Activated effector memory CD4-positive, alpha-beta T cell treated with Interleukin-2 at 50 U/mL for 16 hours (primary cell): ENCODE data around the gene ABHD3.
"Not testable (repeated sequence)": the region's sequence is repeated elsewhere in the genome, so short reads cannot be mapped to it uniquely, and the experiment has no call there.

Source experiments
- DNase-seq: peaks from one replicate; pipeline ENCODE4 v3.0.0-alpha.2; 2020

Gene ABHD3, protein sequence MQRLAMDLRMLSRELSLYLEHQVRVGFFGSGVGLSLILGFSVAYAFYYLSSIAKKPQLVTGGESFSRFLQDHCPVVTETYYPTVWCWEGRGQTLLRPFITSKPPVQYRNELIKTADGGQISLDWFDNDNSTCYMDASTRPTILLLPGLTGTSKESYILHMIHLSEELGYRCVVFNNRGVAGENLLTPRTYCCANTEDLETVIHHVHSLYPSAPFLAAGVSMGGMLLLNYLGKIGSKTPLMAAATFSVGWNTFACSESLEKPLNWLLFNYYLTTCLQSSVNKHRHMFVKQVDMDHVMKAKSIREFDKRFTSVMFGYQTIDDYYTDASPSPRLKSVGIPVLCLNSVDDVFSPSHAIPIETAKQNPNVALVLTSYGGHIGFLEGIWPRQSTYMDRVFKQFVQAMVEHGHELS

DNA sequence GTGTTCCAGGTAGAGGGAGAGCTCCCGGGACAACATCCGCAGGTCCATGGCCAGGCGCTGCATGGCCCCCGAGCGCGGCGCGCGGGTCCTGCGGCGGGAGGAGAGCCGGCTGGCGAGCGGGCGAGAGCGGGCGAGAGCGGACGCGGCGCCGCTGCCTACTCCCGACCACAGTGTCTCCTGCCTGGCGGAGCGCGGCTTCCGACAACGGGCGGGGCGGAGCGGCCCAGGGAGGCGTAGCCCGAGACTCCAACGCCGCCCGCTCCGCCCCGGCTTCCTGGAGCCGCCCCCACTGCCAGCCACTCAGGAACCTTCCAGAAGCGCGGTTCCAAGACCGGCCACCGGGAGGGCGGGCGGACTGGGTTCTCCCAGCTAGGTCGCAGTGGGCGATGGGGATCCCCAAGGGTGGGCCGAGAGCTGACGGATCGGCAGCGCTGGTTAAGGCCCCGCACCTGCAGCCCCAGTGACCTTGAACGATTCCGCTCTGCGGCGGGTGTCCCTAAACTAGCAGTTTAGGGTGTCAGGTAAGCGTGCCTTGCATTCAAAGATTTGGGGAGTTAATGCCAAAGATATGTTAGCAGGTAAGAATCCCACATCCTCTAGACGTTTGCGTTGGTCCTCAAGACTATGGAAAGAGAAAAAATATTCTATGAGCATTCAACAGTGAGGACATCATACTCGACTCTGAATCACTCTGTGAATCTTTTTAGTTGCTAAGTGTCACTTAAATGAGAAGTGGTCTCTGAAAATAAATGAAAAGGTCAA lies at the start of gene ABHD3:
Gene ABHD3, minus strand, starts transcription at position 172 of the 762 bp plus-strand sequence. Its CDS starts 109 bp downstream, at position 63.
- DNase-seq: peak; percentile 88

DNA sequence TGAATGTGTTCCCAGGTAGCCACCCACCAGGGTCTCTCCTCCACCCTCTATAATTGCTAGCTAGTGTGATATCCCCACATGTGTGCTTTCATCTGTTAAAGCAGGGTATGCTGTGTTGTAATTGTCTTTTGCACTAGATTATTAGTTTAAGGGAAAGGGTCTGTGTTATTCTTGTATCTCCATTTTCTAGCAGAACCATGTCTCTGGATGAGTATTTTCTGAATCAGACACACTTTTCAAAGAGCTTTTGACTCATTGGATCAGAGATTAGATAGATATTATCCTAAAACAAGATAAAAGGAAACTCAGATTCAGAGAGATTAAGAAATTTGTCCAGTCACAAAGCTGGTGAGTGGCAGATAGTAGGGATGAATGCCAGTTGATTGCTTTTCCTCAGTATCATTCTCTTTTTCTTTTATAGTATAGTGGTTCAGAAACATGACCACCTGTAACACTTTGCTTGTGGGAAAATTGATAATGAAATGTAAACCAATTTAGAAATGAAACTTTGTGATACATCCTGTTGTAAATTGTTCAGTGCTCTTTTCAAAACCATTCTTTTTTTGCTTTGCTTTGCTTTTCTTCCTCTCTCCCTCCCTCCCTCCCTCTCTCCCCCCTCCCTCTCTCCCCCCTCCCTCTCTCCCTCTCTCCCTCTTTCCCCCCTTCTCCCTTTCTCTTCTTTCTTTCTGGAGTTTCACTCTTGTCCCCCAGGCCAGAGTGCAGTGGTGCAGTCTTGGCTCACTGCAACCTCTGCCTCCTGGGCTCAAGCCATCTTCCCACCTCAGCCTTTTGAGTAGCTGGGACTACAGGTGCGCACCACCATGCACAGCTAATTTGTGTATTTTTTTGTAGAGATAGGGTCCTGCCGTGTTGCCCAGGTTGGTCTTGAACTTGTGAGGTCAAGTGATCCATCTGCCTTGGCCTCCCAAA lies 43.5 kb upstream of the ABHD3 start:
- DNase-seq: no peak

DNA sequence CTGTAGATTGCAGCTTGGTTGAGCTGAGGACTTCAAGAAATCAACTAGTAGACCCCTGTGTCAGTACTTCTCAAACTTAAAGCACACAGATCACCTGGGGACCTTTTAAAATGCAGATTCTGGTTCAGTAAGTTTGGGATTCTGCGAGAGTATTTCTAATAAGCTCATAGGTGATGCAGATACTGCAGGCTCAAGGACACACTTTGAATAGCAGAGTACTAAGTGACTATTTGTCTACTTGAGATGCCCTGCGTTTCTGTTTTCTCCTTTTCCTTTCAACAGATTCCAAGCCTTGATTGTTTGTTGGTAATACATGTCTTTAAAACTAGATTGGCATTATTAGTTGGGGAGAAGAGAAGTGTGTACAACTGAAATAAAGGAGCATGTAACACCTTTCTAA lies 42.7 kb upstream of the ABHD3 start:
- DNase-seq: no peak

DNA sequence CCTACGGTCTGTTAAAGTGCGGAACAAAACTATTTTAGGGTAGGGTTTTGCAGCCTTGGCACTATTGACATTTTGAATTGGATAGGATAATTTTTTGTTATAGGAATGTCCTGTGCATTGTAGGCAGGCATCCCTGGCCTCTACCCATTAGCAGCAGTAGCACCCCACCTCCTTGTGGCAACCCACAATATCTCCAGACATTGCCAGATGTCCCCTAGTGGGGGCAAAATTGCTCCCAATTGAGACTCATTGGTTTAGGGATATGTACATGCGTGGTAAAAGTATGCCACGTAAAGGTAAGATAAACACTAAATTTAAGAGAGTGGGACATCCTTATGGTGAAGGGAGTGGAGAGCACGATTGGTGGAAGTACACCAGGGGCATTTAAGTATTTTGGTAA lies 40.7 kb upstream of the ABHD3 start:
- no peak for DNase-seq

DNA sequence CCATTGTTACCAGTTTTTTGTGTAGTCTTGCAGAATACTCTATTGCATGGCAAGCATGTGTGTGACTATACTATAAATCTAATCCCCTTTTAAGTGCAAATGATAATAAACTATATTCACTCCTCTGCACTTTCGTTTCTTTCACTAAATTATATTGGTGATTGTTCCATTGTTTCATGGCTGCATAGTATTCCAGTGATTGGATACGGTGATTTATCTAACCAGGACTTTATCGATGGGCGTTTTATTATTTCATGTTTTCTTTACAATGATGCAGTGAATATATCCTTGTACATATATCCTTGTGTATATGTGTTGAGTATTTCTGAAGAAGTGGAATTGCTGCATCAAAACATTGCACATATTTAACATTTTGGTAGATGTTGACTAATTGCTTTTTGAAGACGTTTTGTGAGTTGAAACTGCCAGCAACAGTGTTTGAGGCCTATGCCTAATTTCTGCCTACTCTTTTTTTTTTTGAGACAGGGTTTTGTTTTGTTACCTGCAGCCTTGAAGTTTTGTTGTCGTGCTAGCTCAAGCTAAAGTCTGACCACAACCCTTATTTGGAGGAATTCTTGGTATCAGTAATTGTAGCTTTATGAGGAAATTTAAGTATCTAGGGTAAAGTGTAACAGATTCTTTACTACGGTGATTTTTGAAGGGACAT lies 38.7 kb upstream of the ABHD3 start:
- no peak for DNase-seq

DNA sequence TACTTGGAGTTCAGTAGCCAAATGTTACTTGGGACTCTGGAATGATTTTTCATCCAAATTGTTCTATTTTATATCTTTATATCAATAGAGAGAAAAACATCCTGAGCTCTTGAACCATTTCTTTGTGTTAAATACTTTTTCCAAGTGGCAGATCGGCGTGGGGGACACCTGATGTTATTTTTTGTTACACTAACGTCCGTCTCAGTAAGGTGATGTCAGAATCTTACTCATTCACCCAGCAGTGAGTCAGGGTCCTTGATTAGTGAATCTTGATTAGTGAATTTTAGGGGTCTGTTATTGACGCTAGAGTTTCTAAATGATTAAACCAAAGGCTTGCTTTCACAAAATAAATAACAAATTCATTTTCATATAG lies 37.7 kb upstream of the ABHD3 start:
- DNase-seq: no peak

DNA sequence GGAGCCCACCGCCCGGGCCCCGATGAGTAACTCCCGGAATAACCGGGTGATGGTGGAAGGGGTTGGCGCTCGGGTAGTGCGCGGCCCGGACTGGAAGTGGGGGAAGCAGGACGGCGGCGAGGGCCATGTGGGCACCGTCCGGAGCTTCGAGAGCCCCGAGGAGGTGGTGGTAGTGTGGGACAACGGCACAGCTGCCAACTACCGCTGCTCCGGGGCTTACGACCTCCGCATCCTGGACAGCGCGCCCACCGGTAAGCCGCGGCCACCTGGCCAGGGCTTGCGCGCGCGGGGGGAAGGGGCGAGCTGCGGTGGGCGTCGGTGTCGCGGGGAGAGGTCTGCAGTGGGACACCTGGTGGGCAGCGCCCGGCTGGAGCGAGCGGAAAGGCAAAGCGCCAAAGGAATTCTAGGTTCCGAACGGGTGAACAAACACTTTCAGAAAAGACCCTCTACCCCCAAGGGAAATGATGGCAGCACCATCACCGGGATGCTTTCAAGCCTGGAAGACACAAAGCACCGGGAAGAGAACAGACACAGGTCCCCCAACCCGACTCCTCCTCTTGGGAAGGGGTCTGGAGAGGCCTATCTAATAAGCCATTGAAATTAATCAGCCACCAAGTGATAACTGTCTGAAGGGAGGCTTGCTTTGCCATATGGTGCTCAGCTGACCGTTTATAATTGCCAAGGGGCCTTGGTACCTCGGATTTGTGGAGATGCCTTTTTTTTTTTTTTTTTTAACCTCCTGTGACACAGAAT lies 37.2 kb upstream of the ABHD3 start:
- DNase-seq: no peak

DNA sequence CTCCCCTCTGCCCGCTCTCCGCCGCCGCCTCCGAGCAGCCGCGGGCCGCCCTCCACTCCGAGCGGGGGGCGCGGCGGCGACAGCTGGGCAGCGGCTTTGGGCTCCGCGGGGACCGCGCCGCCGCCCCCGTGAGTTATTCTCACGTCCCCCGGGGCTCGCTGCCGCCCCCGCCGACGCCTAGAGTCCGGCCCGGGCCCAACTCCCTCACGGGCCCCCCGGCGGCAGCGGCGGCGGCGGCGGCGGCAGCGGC lies 36.7 kb upstream of the ABHD3 start:
- no peak for DNase-seq

DNA sequence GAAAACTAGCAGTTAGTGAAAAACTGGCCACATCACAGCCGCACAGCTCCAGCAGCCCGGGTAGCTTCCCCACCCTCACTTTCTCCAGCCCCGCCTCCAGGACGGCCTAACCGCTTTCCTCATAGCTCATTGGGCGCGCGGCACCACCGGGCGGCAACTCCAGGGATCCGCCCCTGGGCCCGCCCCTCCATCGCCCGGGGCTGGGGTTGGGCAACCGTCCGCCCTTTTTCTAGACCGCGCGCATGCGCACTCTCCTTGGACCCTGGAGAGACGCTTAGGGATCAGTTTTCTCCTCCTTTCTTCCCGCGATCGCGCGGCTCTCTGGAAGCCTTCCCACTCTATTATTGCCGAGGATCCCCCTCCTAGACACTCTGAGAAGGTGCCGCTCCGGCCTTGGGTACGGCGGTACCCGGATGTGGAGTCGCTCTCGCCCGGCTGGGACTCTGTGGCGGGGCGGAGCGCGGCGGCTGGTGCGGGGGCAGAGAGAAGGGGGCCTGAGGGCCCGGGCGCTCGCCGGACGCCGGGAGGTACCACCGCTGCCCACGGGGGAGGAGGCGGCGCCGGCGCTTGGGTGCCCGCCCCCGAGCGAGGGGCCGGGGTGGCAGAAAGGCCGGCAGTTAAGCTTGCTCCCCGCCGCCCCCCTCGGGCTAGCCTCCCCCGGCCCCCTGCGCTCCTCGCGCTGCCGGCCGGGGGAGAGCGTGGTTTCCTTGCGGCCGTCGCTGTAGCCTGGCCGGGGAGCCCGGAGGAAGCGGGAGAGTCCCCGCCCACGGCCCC lies 36.2 kb upstream of the ABHD3 start, which contains the start of gene MIB1:
Gene MIB1, plus strand, starts transcription at position 255 of the 774 bp plus-strand sequence. CDS start 792 bp downstream, outside the sequence.
- peak; percentile 98 for DNase-seq

DNA sequence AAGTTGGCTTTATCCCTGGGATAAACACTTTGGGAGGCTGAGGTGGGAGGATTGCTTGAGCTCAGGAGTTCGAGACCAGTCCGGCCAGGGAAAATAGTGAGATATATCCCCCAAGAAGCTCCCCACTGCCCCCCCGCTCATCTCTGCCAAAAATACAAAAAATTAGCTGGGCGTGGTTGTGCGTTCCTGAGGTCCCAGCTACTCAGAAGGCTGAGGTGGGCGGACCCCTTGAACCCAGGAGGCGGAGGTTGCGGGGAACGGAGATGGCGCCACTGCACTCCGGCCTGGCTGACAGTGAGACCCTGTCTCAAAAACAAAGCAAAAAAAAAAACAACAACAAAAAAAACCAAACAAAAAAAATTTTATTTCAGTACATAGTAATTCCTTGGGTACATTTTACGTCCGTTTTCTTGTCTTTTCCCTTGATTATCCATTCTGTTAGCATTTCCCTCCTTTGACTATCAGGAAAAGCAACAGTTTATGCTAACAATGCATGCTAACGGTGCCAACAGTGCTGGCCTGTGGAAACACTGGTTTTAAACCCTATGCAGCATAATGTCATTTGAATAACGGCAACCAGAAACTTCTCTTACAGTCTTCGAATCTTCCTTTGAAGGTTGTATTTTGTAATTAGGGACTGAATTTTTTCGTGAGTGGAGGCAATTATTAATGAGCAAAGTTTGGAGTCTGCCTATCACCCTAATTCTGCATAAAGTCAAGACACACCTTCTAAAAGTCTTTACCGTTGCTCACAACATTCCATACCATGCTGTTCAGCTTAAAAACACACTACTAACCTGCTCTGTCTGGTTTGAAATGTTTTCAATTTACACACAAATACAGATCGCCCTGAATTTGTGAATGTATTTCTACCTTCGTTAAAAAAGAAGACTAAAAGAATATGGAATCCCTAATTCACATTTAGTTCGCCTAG lies 35.3 kb upstream of the ABHD3 start:
- DNase-seq: no peak

DNA sequence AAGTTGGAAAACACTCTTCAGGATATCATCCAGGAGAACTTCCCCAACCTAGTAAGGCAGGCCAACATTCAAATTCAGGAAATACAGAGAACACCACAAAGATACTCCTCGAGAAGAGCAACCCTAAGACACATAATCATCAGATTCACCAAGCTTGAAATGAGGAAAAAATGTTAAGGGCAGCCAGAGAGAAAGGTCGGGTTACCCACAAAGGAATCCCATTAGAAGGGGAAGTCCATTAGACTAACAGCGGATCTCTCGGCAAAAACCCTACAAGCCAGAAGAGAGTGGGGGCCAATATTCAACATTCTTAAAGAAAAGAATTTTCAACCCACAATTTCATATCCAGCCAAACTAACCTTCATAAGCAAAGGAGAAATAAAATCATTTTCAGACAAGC lies 32.4 kb upstream of the ABHD3 start:
- DNase-seq: not testable (repeated sequence)

DNA sequence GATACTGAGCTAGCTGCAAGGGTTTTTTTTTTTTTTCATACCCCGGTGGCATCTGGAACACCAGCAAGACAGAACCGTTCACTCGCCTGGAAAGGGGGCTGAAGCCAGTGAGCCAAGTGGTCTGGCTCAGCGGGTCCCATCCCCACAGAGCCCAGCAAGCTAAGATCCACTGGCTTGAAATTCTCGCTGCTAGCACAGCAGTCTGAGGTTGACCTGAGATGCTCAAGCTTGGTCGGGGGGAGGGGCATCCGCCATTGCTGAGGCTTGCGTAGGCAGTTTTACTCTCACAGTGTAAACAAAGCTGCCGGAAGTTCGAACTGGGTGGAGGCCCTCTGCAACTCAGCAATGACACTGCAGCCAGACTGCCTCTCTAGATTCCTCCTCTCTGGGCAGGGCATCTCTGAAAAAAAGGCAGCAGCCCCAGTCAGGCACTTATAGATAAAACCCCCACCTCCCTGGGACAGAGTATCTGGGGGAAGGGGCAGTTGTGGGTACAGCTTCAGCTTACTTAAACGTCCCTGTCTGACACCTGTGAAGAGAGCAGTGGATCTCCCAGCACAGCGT lies 31.0 kb upstream of the ABHD3 start:
- DNase-seq: peak; percentile 65

DNA sequence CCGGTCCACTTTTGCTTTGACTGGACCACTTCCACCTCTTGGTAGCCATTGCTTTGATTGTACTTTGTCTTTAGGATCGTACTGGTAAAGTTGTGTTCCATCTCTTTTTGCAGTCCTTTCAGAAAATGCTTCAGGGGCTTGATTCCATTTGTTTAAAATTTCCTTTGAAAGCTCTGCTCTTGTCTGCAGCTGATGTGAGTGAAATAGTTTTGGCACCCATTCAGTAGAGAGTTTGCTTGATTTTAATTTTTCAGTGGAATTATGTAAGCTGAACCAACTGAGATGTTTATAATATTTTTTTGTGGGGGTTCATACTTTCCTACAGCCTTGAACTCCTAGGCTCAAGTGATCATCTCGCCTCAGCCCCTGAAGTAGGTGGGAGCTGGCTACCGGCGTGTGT lies 28.4 kb upstream of the ABHD3 start:
- no peak for DNase-seq

DNA sequence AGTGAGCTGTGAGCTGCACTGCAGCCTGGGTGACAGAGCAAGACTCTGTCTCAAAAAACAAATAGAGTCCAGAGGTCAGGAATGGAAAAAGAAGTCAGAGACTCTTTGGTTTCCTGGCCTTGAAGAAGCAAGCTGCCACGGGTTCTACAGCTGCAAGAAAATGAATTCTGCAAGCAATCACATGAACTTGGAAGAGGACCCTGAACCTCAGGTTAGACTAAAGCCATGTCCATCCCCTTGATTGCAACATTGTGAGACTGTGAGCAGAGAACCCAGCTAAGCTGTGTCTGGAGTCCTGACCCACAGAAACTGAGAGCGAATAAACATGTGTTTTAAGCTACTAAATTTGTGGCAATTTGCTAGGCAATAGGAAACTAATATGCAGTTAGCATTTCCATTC lies 23.1 kb upstream of the ABHD3 start:
- no peak for DNase-seq

DNA sequence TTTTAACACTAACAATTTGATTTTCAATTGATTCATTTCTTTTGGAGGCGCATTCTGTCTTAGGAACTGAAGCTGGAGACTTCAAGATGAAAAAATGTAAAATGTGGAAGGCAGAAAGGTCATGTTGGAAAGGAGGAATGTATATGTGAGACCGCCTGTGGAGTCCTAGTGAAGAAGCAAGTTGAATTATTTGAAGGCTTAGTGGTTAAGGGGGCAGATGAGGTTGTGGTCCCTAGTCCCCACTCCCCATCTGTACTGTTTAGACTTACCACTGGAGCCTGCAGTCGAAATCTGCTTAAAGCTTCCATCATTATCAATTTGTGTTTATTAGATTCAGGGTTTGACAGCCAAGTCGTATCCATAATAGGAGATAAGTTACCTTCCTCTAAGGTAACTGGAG lies 20.6 kb upstream of the ABHD3 start:
- DNase-seq: no peak

DNA sequence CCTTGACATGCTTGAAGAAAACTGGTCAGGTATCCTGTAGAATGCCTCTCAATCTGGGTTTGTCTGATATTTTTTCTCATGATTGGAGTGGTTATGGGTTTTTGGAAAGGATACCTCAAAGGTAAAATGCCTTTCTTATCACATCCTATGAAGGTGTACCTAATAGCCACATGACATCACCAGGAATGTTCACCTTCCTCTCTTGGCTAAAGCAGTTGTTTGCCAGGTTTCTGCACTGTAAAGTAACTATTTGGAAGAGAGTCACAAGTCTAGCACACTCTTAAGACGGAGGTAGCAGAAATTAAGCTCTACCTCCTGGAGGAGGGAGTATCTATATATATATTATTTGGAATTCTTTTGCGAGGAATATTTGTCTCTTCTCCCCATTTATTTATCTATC lies 18.1 kb upstream of the ABHD3 start:
- no peak for DNase-seq

DNA sequence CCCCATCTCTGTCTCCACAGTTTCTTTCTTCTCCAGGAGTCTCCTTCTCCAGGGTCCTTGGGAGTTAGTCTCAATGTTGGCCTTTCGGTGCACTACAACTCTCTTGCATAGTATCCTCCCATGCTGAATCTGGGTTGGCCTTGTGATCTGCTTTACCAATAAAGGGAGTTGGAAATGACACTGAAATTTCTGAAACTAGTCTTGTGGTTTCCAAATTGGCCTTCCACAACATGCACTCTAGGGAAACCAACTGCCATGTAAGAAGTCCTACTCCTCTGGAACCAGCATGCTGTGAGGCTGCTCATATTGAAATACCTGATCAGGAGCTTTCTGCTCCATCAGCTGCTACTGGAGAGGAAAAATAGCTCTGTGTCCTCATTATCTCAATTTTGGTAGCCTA lies 9.9 kb upstream of the ABHD3 start:
- DNase-seq: no peak

DNA sequence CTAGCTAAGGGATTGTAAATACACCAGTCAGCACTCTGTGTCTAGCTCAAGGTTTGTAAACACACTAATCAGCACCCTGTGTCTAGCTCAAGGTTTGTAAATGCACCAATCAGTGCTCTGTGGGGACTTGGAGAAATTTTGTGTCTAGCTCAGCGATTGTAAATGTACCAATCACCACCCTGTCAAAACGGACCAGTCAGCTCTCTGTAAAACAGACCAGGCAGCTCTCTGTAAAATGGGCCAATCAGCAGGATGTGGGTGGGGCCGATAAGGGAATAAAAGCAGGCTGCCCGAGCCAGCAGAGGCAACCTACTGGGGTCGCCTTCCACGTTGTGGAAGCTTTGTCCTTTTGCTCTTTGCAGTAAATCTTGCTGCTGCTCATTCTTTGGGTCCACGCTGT lies 2.6 kb upstream of the ABHD3 start:
- not testable (repeated sequence) for DNase-seq

DNA sequence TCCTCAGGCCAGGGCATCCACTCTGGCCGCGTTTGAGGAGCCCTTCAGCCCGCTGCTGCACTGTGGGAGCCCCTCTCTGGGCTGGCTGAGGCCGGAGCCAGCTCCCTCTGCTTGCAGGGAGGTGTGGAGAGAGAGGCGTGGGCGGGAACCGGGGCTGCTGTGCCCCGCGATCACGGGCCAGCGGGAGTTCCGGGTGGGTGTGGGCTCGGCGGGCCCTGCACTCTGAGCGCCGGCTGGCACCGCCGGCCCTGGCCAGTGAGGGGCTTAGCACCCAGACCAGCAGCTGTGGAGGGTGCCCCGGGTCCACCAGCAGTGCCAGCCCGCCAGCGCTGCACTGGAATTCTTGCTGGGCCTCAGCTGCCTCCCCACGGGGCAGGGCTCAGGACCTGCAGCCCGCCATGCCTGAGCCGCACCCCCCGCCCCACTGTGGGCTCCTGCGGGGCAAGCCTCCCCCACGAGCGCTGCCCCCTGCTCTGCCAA lies 1.9 kb upstream of the ABHD3 start:
- DNase-seq: no peak
